GM12878 (cell line): ENCODE results near the gene LYSMD2. TPM values are rescaled to one million over a fixed set of nuclear protein-coding genes. Genes with fewer than 3 reads are reported as not detected.

Experiments used
- ATAC-seq: fragments of 200-7000 bp; cut with Tn5 transposase; 3 replicates; pipeline ENCODE4 v1.9.1; 2020; ENCODE audit warnings: mild to moderate bottlenecking, moderate library complexity
- BruUV-seq: library from RNA; stranded (reverse); fragments of 400-500 nt; replicated peaks from 2 replicates; lab custom pipeline; 2021; lab: Mats Ljungman, UMichigan
- CTCF ChIA-PET: fragments of 300-600 bp; sonication (Branson Sonifier 250); formaldehyde crosslinking; extraction: SDS; loops from one replicate; lab custom pipeline; 2021; ENCODE audit warnings: inconsistent platforms; lab: Yijun Ruan, JAX
- POLR2A ChIA-PET: fragments of 350-600 bp; formaldehyde crosslinking; extraction: SDS; loops from one replicate; lab custom pipeline; 2021; ENCODE audit warnings: inconsistent platforms; lab: Charles Lee
- RAD21 ChIA-PET: fragments of 300-600 bp; sonication (Branson Sonifier 250); formaldehyde crosslinking; loops from one replicate; lab custom pipeline; 2023; ENCODE audit warnings: antibody characterized with exemption; ENCODE audit not compliant: unreplicated experiment; lab: Charles Lee
- SMC1A ChIA-PET: fragments of 300-600 bp; sonication (Branson Sonifier 250); formaldehyde crosslinking; loops from one replicate; lab custom pipeline; 2023; ENCODE audit not compliant: unreplicated experiment, uncharacterized antibody; lab: Charles Lee
- DNase-seq: peaks from one replicate; pipeline ENCODE4 v3.0.0-alpha.2; 2011; ENCODE audit warnings: low read depth, low spot score
- FAIRE-seq: peaks from 3 replicates; lab custom pipeline; 2011; peaks lifted over from hg19 to GRCh38; lab: Jason Lieb, UNC
- H2AFZ ChIP-seq: 2 replicates; pipeline ENCODE4 v1.6.0; 2011; ENCODE audit warnings: low read depth, low read length, control low read depth; ENCODE audit not compliant: control insufficient read depth
- H3K27ac ChIP-seq: 2 replicates; pipeline ENCODE4 v1.5.1; 2011; ENCODE audit warnings: control low read depth; ENCODE audit not compliant: control insufficient read depth, insufficient read depth
- H3K27me3 ChIP-seq, 2 experiments: replicated peaks in 1 of 2; 2 replicates each; pipeline versions ENCODE4 v1.6.0 to v1.6.1; 2011; ENCODE audit warnings: low read length in 1 of 2; ENCODE audit not compliant: control insufficient read depth in 2 of 2, insufficient read depth in 2 of 2
- H3K36me3 ChIP-seq, 2 experiments: 2 replicates each; pipeline ENCODE4 v1.5.1; 2011; ENCODE audit warnings: low read length in 1 of 2; ENCODE audit not compliant: control insufficient read depth in 2 of 2, insufficient read depth in 2 of 2
- H3K4me1 ChIP-seq: 2 replicates; pipeline ENCODE4 v1.6.1; 2011; ENCODE audit warnings: mild to moderate bottlenecking, low read length, moderate library complexity, mixed read lengths; ENCODE audit not compliant: control insufficient read depth, insufficient read depth
- H3K4me2 ChIP-seq: 2 replicates; pipeline ENCODE4 v1.6.0; 2011; ENCODE audit warnings: control low read depth; ENCODE audit not compliant: control insufficient read depth, insufficient read depth
- H3K4me3 ChIP-seq: fragments of 200-600 bp; sonication (generic); 2 replicates; pipeline ENCODE4 v1.5.1; 2016
- H3K79me2 ChIP-seq: 2 replicates; pipeline ENCODE4 v1.6.0; 2011; ENCODE audit warnings: low read length; ENCODE audit not compliant: control insufficient read depth, insufficient read depth
- H3K9ac ChIP-seq: 2 replicates; pipeline ENCODE4 v1.8.0; 2011; ENCODE audit warnings: low read length, control low read depth, mixed read lengths; ENCODE audit not compliant: control insufficient read depth, insufficient read depth
- H3K9me3 ChIP-seq: replicated peaks from 3 replicates; pipeline ENCODE4 v1.5.1; 2011; ENCODE audit warnings: mild to moderate bottlenecking, low read length; ENCODE audit not compliant: control insufficient read depth, insufficient read depth
- H4K20me1 ChIP-seq: 2 replicates; pipeline ENCODE4 v1.6.0; 2011; ENCODE audit not compliant: control insufficient read depth, insufficient read depth
- BRCA1 ChIP-seq: IDR thresholded peaks from 2 replicates; pipeline ENCODE4 v1.6.1; 2011; ENCODE audit warnings: low read depth, low read length, improper control_type of control experiment
- CHD1 ChIP-seq: IDR thresholded peaks from 2 replicates; pipeline ENCODE4 v1.6.1; 2012; ENCODE audit warnings: low read depth, low read length, improper control_type of control experiment
- EP300 ChIP-seq, 2 experiments: fragments of 150-350 bp in 1 of 2; IDR thresholded peaks; 2 replicates each; pipeline ENCODE4 v1.6.1; 2011 to 2012; ENCODE audit warnings: low read depth in 2 of 2, low read length in 2 of 2, borderline replicate concordance in 1 of 2, improper control_type of control experiment in 1 of 2, inconsistent platforms in 1 of 2; ENCODE audit not compliant: control insufficient read depth in 1 of 2
- IRF3 ChIP-seq: fragments of 450-650 bp; IDR thresholded peaks from 2 replicates; pipeline ENCODE4 v1.6.1; 2014; ENCODE audit warnings: mild to moderate bottlenecking
- NBN ChIP-seq: fragments of 450-650 bp; IDR thresholded peaks from 2 replicates; pipeline ENCODE4 v1.6.1; 2016
- REST ChIP-seq: IDR thresholded peaks from 2 replicates; pipeline ENCODE4 v1.6.1; 2012; ENCODE audit warnings: mild to moderate bottlenecking, low read depth, low read length
- RUNX3 ChIP-seq: IDR thresholded peaks from 2 replicates; pipeline ENCODE4 v1.6.1; 2012; ENCODE audit warnings: low read length, inconsistent platforms
- WGBS: methylation state at CpG from one replicate; pipeline ENCODE4 v1.1.6; 2016; ENCODE audit warnings: low lambda C conversion rate; ENCODE audit not compliant: insufficient replicate concordance, insufficient coverage; ENCODE audit errors: missing lambda C conversion rate; 5-methylcytosine and 5-hydroxymethylcytosine counted together
- in situ Hi-C: fragments of 300-500 bp; cut with MboI; formaldehyde crosslinking; loops from 9 replicates; pipeline ENCODE4 v1.14.3; 2018; ENCODE audit warnings: mixed read lengths
- intact Hi-C: fragments of 100-400 bp; cut with micrococcal nuclease; formaldehyde crosslinking; loops from one replicate; pipeline ENCODE4 v1.14.2; 2022; ENCODE audit not compliant: unreplicated experiment
- polyA plus RNA-seq, 11 experiments: library from polyadenylated mRNA; depleted of rRNA in 4 of 11; unstranded in 6 of 11; stranded (reverse) in 5 of 11; fragments of >200 nt; fragmentation: Nextera tagmentation in 4 of 11; fragmentation: Illumina TruSeq in 1 of 11; extraction: Ambion mirVana in 4 of 11; extraction: Trizol in 1 of 11; gene quantifications; 1 replicate in 1 of 11; 2 replicates in 10 of 11; pipeline versions ENCODE4 v1.2.1 to v1.2.3, GENCODE V29; 2011 to 2016; ENCODE audit warnings: inconsistent platforms in 2 of 11, missing spikeins in 2 of 11, low read depth in 1 of 11
- total RNA-seq, 4 experiments: library from RNA; depleted of rRNA in 3 of 4; stranded (reverse); fragments of >200 nt in 3 of 4; fragmentation: Illumina TruSeq in 1 of 4; extraction: Trizol in 1 of 4; gene quantifications; 2 replicates each; pipeline versions ENCODE4 v1.2.1 to v1.2.3, GENCODE V29; 2013 to 2021

LYSMD2 gene
- total and polyA plus RNA-seq, 10 of the 15 experiments (the other 5 are each of a cell fraction or from before 2014, with no cell fraction given): 30.5 to 61.3 (median 45.4) TPM

GRCh38 chr15:51709031-51709430 lies 28.4 kb downstream of the LYSMD2 start (continued):
- TF ChIP-seq IRF3 (no peak), CHD1 (no peak)

GRCh38 chr15:51708013-51708412 lies 29.4 kb downstream of the LYSMD2 start:
- WGBS: 83% methylated on average over 5 of the region's 5 CpGs
- intact Hi-C loops: no loop called here
- Histone ChIP-seq H4K20me1 (no peaks in the 10 kb centered on the region), H3K4me1 (no peaks in the 10 kb centered on the region), H3K9me3 (no peaks in the 10 kb centered on the region), H3K36me3 (no peaks in the 10 kb centered on the region), H3K27ac (no peak overlapping the region), H2AFZ (no peak overlapping the region), H3K27me3 (no peaks in the 10 kb centered on the region), H3K9ac (no peak overlapping the region), H3K4me2 (no peak overlapping the region), H3K79me2 (no peaks in the 10 kb centered on the region), H3K4me3 (no peak overlapping the region)
- ChIA-PET RAD21 (no interaction called here), CTCF (interaction anchor here (1.0 kb wide), 1 partner anchor 10 kb away, joined by 4 read pairs; no protein-coding TSS in a partner anchor), SMC1A (no interaction called here), POLR2A (interaction anchor here (1.2 kb wide), 1 partner anchor 24 kb away, joined by 5 read pairs; no protein-coding TSS in a partner anchor)
- in situ Hi-C loops: no loop called here
- FAIRE-seq: no peak
- TF ChIP-seq RUNX3 (no peak), NBN (no peak), EP300 (IDR thresholded peaks at IDR 0.05; ENCODE audit: borderline replicate concordance in 1 of 2, control insufficient read depth in 1 of 2, low read depth in 2 of 2, low read length in 2 of 2) (no peak), BRCA1 (no peak), REST (no peak)
- DNase-seq: no peak
- no peak for ATAC-seq
- BruUV-seq: no TSS peak
